ENCODE results near the gene SPSB3. TPM values are rescaled to one million over a fixed set of nuclear protein-coding genes. Genes with fewer than 3 reads are reported as not detected.

The SPSB3 gene
- total and polyA plus RNA-seq, 12 donors: 8.3 to 297 (median 107) TPM

GRCh38 chr16:1757714-1758461 lies 24.5 kb downstream of the SPSB3 start:
- 90 to 96% (median 94%) methylated on average over 23 to 37 of the region's 37 CpGs for WGBS, 4 donors
- Histone ChIP-seq H3K27me3 (no peaks in the 10 kb centered on the region), H3K36me3 (replicated peaks in 1 of 2) (peaks cover 0 to 43% of the 10 kb centered on the region in 2 donors), H3K4me1 (replicated peaks in 1 of 2) (no peaks in the 10 kb centered on the region), H3K9me3 (replicated peaks in 1 of 3) (no peaks in the 10 kb centered on the region), H3K27ac (no peak overlapping the region), H3K4me3 (no peak overlapping the region)
- no peak for DNase-seq
- TF ChIP-seq, protein P1, sequence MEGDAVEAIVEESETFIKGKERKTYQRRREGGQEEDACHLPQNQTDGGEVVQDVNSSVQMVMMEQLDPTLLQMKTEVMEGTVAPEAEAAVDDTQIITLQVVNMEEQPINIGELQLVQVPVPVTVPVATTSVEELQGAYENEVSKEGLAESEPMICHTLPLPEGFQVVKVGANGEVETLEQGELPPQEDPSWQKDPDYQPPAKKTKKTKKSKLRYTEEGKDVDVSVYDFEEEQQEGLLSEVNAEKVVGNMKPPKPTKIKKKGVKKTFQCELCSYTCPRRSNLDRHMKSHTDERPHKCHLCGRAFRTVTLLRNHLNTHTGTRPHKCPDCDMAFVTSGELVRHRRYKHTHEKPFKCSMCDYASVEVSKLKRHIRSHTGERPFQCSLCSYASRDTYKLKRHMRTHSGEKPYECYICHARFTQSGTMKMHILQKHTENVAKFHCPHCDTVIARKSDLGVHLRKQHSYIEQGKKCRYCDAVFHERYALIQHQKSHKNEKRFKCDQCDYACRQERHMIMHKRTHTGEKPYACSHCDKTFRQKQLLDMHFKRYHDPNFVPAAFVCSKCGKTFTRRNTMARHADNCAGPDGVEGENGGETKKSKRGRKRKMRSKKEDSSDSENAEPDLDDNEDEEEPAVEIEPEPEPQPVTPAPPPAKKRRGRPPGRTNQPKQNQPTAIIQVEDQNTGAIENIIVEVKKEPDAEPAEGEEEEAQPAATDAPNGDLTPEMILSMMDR (IDR thresholded peaks at IDR 0.05): no peak
- no peak for TF ChIP-seq POLR2A (IDR thresholded peaks at IDR 0.05)
- intact Hi-C loops (cut with DNase I): no loop called here

- intact Hi-C loops (cut with DNase I): no loop called here
- Histone ChIP-seq H3K4me1 (replicated peaks in 1 of 2) (no peaks in the 10 kb centered on the region), H3K36me3 (replicated peaks in 1 of 2) (peaks cover 0 to 52% of the 10 kb centered on the region in 2 donors), H3K4me3 (no peak overlapping the region), H3K27me3 (no peaks in the 10 kb centered on the region), H3K27ac (no peak overlapping the region), H3K9me3 (replicated peaks in 1 of 3) (no peaks in the 10 kb centered on the region)
- WGBS, 4 donors: 89 to 99% (median 92%) methylated on average over 8 to 12 of the region's 12 CpGs
- DNase-seq: no peak
- TF ChIP-seq, protein P1 (IDR thresholded peaks at IDR 0.05): no peak
- TF ChIP-seq POLR2A (IDR thresholded peaks at IDR 0.05): no peak
Observed at GRCh38 chr16:1754204-1754603, 28.2 kb downstream of the SPSB3 start.

- Histone ChIP-seq H3K27me3 (no peaks in the 10 kb centered on the region), H3K4me3 (no peak overlapping the region), H3K27ac (no peak overlapping the region), H3K9me3 (replicated peaks in 1 of 3) (no peaks in the 10 kb centered on the region), H3K36me3 (replicated peaks in 1 of 2) (peaks cover 0 to 58% of the 10 kb centered on the region in 2 donors), H3K4me1 (replicated peaks in 1 of 2) (no peaks in the 10 kb centered on the region)
- 87 to 97% (median 95%) methylated on average over 14 of the region's 14 CpGs for WGBS, 4 donors
- TF ChIP-seq POLR2A (IDR thresholded peaks at IDR 0.05): no peak
- TF ChIP-seq, protein P1 (IDR thresholded peaks at IDR 0.05): no peak
- DNase-seq: no peak
- intact Hi-C loops (cut with DNase I): no loop called here
Observed at GRCh38 chr16:1752853-1753252, 29.5 kb downstream of the SPSB3 start.

- Histone ChIP-seq H3K9me3 (replicated peaks in 1 of 3) (no peaks in the 10 kb centered on the region), H3K36me3 (replicated peaks in 1 of 2) (peaks cover 0 to 63% of the 10 kb centered on the region in 2 donors), H3K4me3 (no peak overlapping the region), H3K4me1 (replicated peaks in 1 of 2) (no peaks in the 10 kb centered on the region), H3K27me3 (no peaks in the 10 kb centered on the region), H3K27ac (no peak overlapping the region)
- no peak for DNase-seq
- intact Hi-C loops (cut with DNase I): no loop called here
- WGBS, 4 donors: 94 to 95% (median 95%) methylated on average over 13 to 16 of the region's 16 CpGs
- TF ChIP-seq, protein P1 (IDR thresholded peaks at IDR 0.05): no peak
- TF ChIP-seq POLR2A (IDR thresholded peaks at IDR 0.05): no peak
Observed at GRCh38 chr16:1751946-1752345, 30.4 kb downstream of the SPSB3 start.
